Activated T-cell treated with anti-CD3 and anti-CD28 coated beads, Interleukin-2, amount 50 U/mL, for 1 hour (primary cell): ENCODE results near the gene DAPP1.

Experiments
- DNase-seq: peaks from one replicate; pipeline ENCODE4 v3.0.0-alpha.2; 2020

The DAPP1 gene

DNA sequence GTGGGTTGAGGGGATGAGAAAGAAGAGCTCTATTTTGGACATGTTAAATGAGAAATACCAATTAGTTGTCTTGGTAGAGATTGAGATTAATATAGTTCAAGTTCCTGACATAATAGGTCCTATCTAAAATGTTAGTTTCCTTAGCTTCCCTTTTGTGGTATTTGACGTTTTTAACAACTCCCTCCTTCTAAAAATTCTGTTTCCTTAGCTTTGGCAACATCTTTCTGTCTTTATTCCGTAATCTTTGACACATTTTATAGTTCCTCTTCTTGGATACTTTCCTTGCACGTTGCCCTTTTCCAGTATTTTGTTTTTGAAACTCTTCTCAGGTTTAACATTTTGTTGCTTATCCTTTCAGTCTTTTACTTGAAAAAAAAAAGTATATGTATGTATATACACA, 40.7 kb downstream of the DAPP1 start:
- DNase-seq: no peak

- DNase-seq: no peak
These were observed 43.0 kb downstream of the DAPP1 start for GRCh38 chr4:99859618-99860017.

DNA sequence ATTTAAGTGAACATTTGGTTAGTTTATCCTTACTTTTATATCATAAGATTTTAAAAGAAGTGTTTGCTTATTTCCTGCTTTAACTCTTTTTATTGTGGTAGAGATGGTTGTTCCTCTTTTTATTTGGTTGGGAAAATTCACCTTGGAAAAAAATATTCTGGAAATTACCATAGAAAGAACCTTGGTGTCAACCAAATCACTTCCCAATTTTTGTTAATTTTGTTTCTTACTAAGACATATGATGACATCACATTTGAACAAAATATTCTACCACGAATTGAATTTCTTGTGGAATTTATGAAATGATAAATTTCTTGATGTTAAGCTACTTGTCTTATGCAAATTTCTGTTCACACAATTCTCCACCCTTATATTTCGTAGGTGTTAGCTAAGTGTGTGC, 43.9 kb downstream of the DAPP1 start:
- DNase-seq: no peak

GRCh38 chr4:99861120-99861905, 44.7 kb downstream of the DAPP1 start:
- no peak for DNase-seq

DNA sequence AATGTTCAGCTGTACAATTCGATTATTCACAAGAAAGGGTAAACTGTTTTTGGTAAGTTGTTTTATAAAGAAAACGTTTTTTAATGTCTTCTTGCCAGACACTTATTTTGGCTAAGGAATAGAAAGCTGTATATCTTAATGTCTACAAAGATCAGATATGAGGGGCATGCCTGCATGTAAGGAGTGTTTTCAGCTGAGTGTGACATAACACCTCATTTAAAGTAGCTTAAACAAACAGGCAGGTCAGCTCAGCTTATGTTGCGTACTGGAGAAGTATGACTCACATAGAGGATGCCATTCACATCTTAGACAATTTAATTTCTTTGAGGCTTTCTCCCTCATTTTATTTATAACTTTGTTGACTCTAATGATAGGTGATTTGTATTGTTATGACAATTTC, 47.2 kb downstream of the DAPP1 start:
- no peak for DNase-seq

- no peak for DNase-seq
These were observed 51.5 kb downstream of the DAPP1 start for GRCh38 chr4:99868126-99868596.

DNA sequence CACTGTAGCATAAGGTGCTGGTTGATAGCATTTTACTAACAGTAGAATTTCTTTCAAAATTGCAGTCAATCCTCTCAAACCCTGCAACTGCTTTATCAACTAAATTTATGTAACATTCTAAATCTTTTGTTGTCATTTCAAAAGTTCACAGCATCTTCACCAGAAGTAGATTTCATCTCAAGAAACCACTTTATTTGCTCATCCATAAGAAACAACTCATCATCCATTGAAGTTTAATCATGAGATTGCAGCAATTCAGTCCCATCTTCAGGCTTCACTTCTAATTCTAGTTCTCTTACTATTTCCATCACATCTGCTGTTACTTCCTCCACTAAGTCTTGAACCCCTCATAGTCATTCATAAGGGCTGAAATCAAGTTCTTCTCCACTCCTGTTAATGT, 55.9 kb downstream of the DAPP1 start:
- no peak for DNase-seq

- DNase-seq: no peak
These were observed 58.4 kb downstream of the DAPP1 start for GRCh38 chr4:99875071-99875470.

DNA sequence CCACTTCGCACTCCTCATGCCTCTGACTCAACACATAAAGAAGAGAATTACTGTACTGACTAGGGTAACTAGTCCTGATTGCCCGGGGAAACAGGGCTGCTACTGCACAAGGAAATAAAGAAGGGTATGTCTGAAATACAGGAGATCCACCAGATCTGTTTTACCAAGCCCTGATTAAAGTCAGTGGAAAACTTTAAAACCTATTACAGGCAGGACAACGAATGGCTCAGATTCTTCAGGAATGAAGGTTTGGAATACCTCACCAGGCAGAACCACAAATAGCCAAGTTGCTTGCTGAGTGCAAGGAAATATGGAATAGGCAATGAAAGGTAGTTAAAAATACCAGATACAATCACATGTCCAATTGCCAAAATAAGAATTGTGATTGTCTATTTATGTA, 60.3 kb downstream of the DAPP1 start:
- no peak for DNase-seq

DNA sequence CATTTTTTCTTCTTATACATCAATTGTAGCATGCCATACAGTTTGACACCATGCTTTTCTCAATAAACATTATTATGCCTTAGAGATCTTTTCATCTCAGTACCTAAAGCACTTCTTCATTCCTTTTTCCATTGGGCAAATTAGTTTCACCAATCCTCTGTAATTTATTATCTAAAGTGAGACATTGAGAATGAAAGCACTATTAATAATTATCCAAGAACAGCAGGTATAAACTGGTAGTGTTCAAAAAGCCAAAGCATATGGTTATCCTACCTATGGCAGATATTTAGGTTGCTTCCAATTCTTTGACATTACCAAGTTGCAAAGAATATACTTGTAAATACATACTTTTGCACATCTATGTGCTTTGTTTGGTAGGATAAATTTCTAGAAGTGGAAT, 62.0 kb downstream of the DAPP1 start:
- no peak for DNase-seq

DNA sequence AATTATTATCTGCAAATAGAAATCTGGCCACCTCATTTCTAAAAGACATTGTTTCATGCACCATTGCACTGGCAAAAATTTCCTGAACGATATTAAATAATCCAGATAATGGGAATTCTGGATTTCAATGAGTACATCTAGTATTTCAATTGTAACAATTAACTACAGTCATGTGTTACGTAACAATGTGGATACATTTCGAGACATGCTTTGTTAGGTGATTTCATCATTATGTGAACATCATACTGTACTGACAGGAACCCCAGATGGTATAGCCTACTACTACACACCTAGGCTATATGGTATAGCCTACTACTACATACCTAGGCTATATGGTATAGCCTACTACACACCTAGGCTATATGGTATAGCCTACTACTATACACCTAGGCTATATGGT, 62.8 kb downstream of the DAPP1 start:
- DNase-seq: no peak

DNA sequence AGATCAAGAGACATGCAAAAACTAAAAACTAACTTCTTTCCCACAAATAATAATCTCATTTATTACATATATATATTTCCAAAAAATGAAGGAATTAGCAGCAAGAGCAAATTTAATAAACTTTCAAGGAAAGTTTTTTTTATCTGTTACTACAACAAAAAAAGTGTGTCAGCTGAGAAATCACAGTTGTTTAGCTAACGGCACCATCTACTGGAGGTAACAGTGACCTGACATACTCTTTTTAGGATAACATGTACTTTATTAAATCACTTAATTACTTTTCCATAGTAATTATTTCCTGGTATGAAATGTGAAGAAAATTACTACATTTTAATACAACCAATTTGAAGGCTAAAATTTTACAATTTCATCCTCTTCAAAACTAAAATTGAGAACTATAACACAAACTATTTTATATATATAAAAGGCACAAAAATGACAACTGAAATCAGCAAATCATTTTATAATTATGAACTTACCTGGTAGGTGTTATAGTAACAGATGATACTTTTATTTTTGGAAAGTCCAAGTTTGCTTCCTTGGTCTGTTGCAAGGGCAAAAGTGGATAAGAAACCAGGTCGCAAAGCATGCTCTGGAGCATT, 68.5 kb downstream of the DAPP1 start:
- DNase-seq: no peak

GRCh38 chr4:99885687-99886086, 69.1 kb downstream of the DAPP1 start:
- no peak for DNase-seq

DNA sequence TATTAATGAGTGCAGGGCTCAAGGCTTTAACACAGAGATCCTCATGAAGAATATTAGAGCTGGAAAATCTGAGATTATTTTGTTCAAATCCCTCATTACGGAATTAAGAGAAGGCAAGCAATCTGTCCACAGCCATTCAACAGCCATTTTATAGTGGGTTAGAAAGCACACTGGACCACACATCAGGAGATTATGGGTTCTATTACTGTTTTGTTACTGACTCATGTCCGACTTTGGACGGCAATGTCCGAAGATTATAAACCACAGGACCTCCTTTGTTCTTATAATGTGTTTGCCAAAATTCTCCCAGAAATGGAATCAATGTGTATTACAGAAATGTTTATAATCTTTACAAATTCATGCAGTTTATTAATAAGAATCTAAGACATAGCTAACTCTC, 69.5 kb downstream of the DAPP1 start:
- DNase-seq: no peak

- DNase-seq: no peak
These were observed 71.2 kb downstream of the DAPP1 start for GRCh38 chr4:99887837-99888236.

DNA sequence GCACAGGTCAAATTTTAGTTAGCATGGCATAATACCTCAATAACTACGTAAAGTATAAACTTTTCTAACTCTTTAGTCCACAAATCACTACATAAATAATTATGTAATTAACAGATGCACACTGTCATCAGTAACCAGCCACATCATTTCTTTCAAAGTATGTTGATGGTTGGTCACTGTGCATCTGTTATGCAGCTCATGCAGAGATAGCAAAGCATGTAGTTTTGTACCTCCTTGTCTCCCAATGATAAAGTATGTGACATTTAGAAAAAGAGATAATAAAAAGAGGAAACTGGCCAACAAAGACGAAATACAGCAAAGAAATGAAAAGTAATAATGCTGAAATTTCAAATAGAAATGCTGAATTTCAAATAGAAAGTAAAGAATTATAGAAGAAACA, 74.7 kb downstream of the DAPP1 start:
- no peak for DNase-seq

- no peak for DNase-seq
These were observed 76.4 kb downstream of the DAPP1 start for GRCh38 chr4:99893029-99893428.

DNA sequence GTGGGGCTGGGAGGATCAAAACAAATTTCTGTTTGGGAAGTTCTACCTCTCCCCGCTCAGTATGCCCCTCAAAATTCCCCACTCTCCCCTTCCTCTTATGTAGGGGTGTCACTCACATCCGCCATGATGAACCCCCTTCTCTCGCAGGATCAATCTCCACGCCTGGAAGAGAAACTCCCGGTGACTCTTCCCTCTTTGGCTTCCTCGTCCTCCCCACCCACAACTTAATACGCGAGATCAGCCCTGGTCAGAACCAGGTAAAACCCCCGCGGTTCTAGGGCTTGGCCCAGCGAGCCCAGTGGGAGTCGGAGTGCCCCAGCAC, 77.2 kb downstream of the DAPP1 start:
- DNase-seq: no peak

- peak; percentile 89 for DNase-seq
These were observed 77.8 kb downstream of the DAPP1 start, which contains the start of gene LAMTOR3 for GRCh38 chr4:99894161-99894997. Gene LAMTOR3, minus strand, starts transcription at chr4:99894427. Its CDS starts 464 bp downstream, at chr4:99893963.

GRCh38 chr4:99894998-99895397, 78.4 kb downstream of the DAPP1 start:
- no peak for DNase-seq

GRCh38 chr4:99915449-99915848, 98.8 kb downstream of the DAPP1 start:
- no peak for DNase-seq

- DNase-seq: no peak
These were observed 100.9 kb downstream of the DAPP1 start for GRCh38 chr4:99917575-99917974.

GRCh38 chr4:99918656-99919055, 102.0 kb downstream of the DAPP1 start:
- no peak for DNase-seq
